ENCODE measurements around the gene PCDH9.

DNA sequence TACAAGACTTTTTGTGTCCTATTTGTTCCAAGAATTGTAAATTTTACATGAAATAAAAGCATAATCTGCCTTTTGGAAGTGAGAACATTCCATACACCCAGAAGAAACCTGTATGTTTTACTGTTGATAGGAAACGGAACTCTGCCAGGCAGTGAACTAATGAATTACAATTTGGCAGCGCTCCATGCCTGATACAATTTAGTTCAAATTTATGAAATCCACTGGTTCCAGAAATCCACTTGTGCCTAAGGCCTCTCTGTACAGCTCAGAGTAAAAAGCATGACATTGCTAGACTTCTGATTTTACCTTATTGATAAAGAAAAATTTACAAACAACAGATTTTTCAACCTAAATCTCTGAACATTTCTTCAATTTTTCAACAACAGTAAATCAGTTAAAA is 78.1 kb downstream of the PCDH9 start:
- TF ChIP-seq YY1 (IDR thresholded peaks at IDR 0.05; ENCODE audit: insufficient read depth, insufficient read length) (no peak), SUZ12 (IDR thresholded peaks at IDR 0.05; ENCODE audit: extremely low read depth, insufficient read depth, insufficient read length) (no peak), ZNF274 (IDR thresholded peaks at IDR 0.05; ENCODE audit: low read depth, low read length) (no peak)

Data from NT2/D1 (cell line).